Endodermal cell (in vitro differentiated cells): ENCODE measurements around the gene TRIM61. TPM values are rescaled to one million over a fixed set of nuclear protein-coding genes. Genes with fewer than 3 reads are reported as not detected.
"Not testable (repeated sequence)": the region's sequence is repeated elsewhere in the genome, so short reads cannot be mapped to it uniquely, and the experiment has no call there.

Experiments used
- DNase-seq: peaks from one replicate; pipeline ENCODE4 v3.0.0-alpha.2; 2017
- H3K27ac ChIP-seq: 2 replicates; pipeline ENCODE4 v1.5.1; 2013; ENCODE audit warnings: mild to moderate bottlenecking, low read depth, low read length, moderate library complexity
- H3K27me3 ChIP-seq: 2 replicates; pipeline ENCODE4 v1.6.1; 2013; ENCODE audit warnings: mild to moderate bottlenecking, low read length, moderate library complexity; ENCODE audit not compliant: insufficient read depth, control insufficient read depth, poor library complexity, severe bottlenecking
- H3K36me3 ChIP-seq: 2 replicates; pipeline ENCODE4 v1.7.0; 2013; ENCODE audit warnings: mild to moderate bottlenecking, low read length, moderate library complexity; ENCODE audit not compliant: control insufficient read depth, insufficient read depth
- H3K4me1 ChIP-seq: one replicate; pipeline ENCODE4 v1.7.0; 2013; ENCODE audit warnings: low read length; ENCODE audit not compliant: control insufficient read depth, insufficient read depth
- H3K4me3 ChIP-seq: 2 replicates; pipeline ENCODE4 v1.5.1; 2013; ENCODE audit warnings: mild to moderate bottlenecking, low read length, moderate library complexity
- H3K9ac ChIP-seq: 2 replicates; pipeline ENCODE4 v1.6.1; 2013; ENCODE audit warnings: mild to moderate bottlenecking, low read length, moderate library complexity; ENCODE audit not compliant: poor library complexity, severe bottlenecking; ENCODE audit errors: extremely low read depth
- H3K9me3 ChIP-seq: 2 replicates; pipeline ENCODE4 v1.6.1; 2013; ENCODE audit warnings: mild to moderate bottlenecking, low read length, moderate library complexity; ENCODE audit not compliant: control insufficient read depth
- H3K27ac Mint-ChIP-seq: 2 replicates; pipeline ENCODE4 v1.8.0; 2020; ENCODE audit warnings: mixed read lengths
- H3K27me3 Mint-ChIP-seq: 2 replicates; pipeline ENCODE4 v1.8.0; 2021; ENCODE audit warnings: mild to moderate bottlenecking, mixed read lengths; ENCODE audit not compliant: insufficient read depth
- H3K36me3 Mint-ChIP-seq: 2 replicates; pipeline ENCODE4 v1.8.0; 2020; ENCODE audit warnings: low read depth, mixed read lengths
- H3K4me1 Mint-ChIP-seq: 2 replicates; pipeline ENCODE4 v1.8.0; 2020; ENCODE audit warnings: mixed read lengths
- H3K4me3 Mint-ChIP-seq: 2 replicates; pipeline ENCODE4 v1.8.0; 2020; ENCODE audit warnings: mild to moderate bottlenecking, moderate library complexity, mixed read lengths
- H3K9me3 Mint-ChIP-seq: 2 replicates; pipeline ENCODE4 v1.8.0; 2020; ENCODE audit warnings: mild to moderate bottlenecking, mixed read lengths
- CTCF ChIP-seq: fragments of 200-600 bp; sonication (generic); conservative IDR thresholded peaks from 2 replicates; pipeline ENCODE4 v1.5.0; 2021; ENCODE audit warnings: antibody characterized with exemption, mild to moderate bottlenecking
- WGBS, 2 experiments: methylation state at CpG; one replicate each; pipeline versions ENCODE4 v1.1.5 to v1.1.7; 2013; ENCODE audit warnings: missing lambda C conversion rate in 2 of 2, mixed read lengths in 1 of 2; ENCODE audit not compliant: insufficient coverage in 1 of 2, insufficient read length in 1 of 2; 5-methylcytosine and 5-hydroxymethylcytosine counted together
- total RNA-seq, 2 donors: library from RNA; stranded (reverse); fragmentation: NEBNext Ultra II Directional in 1 of 2; extraction: Animal tissue kit (Norgen Biotek cat#: 25700) in 1 of 2; gene quantifications; 2 replicates in 1 of 2; 3 replicates in 1 of 2; pipeline ENCODE4 v1.2.1, GENCODE V29; 2021

TRIM61 gene
- total RNA-seq, 2 donors from 2014 or later, result 2.7 to 3.8 TPM

- WGBS, 2 experiments, result 87 to 95% methylated on average over 2 to 5 of the region's 5 CpGs
- no peaks in the 10 kb centered on the region for H3K9me3 ChIP-seq
- H3K27me3 Mint-ChIP-seq, result peaks cover 6% of the 10 kb centered on the region
- no peak overlapping the region for H3K4me3 ChIP-seq
- TF ChIP-seq CTCF, result no peak
- H3K9ac ChIP-seq, result no peak overlapping the region
- H3K4me1 Mint-ChIP-seq, result peaks cover 24% of the 10 kb centered on the region
- H3K36me3 ChIP-seq, result no peaks in the 10 kb centered on the region
- H3K27ac ChIP-seq, result no peak overlapping the region
- H3K36me3 Mint-ChIP-seq, result no peaks in the 10 kb centered on the region
- no peaks in the 10 kb centered on the region for H3K27me3 ChIP-seq
- no peak overlapping the region for H3K27ac Mint-ChIP-seq
- DNase-seq, result no peak
- no peak overlapping the region for H3K4me3 Mint-ChIP-seq
- H3K9me3 Mint-ChIP-seq, result no peaks in the 10 kb centered on the region
- H3K4me1 ChIP-seq, result no peaks in the 10 kb centered on the region
These were observed 32.3 kb downstream of the TRIM61 start for GRCh38 chr4:164945146-164945545.

DNA sequence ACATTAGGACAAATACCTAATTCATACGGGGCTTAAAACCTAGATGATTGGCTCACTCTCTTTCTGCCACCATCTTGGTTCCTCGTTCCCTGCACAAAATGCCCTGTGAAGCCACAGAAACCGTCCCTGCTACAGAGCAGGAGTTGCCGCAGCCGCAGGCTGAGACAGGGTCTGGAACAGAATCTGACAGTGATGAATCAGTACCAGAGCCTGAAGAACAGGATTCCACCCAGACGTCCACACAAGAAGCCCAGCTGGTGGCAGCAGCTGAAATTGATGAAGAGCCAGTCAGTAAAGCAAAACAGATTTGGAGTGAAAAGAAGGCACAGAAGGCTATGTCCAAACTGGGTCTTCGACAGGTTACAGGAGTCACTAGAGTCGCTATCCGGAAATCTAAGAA is 34.3 kb downstream of the TRIM61 start:
- DNase-seq, result no peak
- no peaks in the 10 kb centered on the region for H3K36me3 Mint-ChIP-seq
- Histone ChIP-seq H3K4me3 (no peak overlapping the region), H3K9ac (no peak overlapping the region), H3K9me3 (no peaks in the 10 kb centered on the region), H3K4me1 (no peaks in the 10 kb centered on the region), H3K27ac (no peak overlapping the region), H3K36me3 (no peaks in the 10 kb centered on the region), H3K27me3 (no peaks in the 10 kb centered on the region)
- TF ChIP-seq CTCF, result no peak
- H3K27ac Mint-ChIP-seq, result no peak overlapping the region
- WGBS, 2 experiments, result 89 to 93% methylated on average over 9 of the region's 9 CpGs
- peaks cover 6% of the 10 kb centered on the region for H3K27me3 Mint-ChIP-seq
- H3K9me3 Mint-ChIP-seq, result no peaks in the 10 kb centered on the region
- H3K4me3 Mint-ChIP-seq, result no peak overlapping the region
- peaks cover 8% of the 10 kb centered on the region for H3K4me1 Mint-ChIP-seq

- H3K36me3 ChIP-seq, result no peaks in the 10 kb centered on the region
- Mint-ChIP-seq H3K4me3 (no peak overlapping the region), H3K9me3 (no peaks in the 10 kb centered on the region), H3K36me3 (no peaks in the 10 kb centered on the region), H3K4me1 (peaks cover 12% of the 10 kb centered on the region), H3K27ac (no peak overlapping the region), H3K27me3 (peaks cover 2% of the 10 kb centered on the region)
- H3K4me3 ChIP-seq, result no peak overlapping the region
- H3K4me1 ChIP-seq, result no peaks in the 10 kb centered on the region
- no peak overlapping the region for H3K27ac ChIP-seq
- peak; percentile 84 for DNase-seq
- H3K27me3 ChIP-seq, result no peaks in the 10 kb centered on the region
- no peaks in the 10 kb centered on the region for H3K9me3 ChIP-seq
- peak; percentile 74 for TF ChIP-seq CTCF
- H3K9ac ChIP-seq, result no peak overlapping the region
These were observed 39.7 kb downstream of the TRIM61 start for GRCh38 chr4:164937576-164938270.

- DNase-seq, result peak; percentile 48
- not testable (repeated sequence) for H3K36me3 ChIP-seq, H3K9me3 Mint-ChIP-seq, H3K9ac ChIP-seq, H3K9me3 ChIP-seq, H3K27me3 Mint-ChIP-seq, H3K36me3 Mint-ChIP-seq, H3K27me3 ChIP-seq, H3K4me3 ChIP-seq, H3K4me3 Mint-ChIP-seq, H3K4me1 ChIP-seq, H3K27ac ChIP-seq
- 88 to 89% methylated on average over 3 to 9 of the region's 9 CpGs for WGBS, 2 experiments
- H3K4me1 Mint-ChIP-seq, result peaks cover 18% of the 10 kb centered on the region
- peak overlapping the region; percentile 28 for H3K27ac Mint-ChIP-seq
These were observed 41.4 kb downstream of the TRIM61 start for GRCh38 chr4:164935865-164936606.
